GM23338 (cell line): ENCODE results near the gene AKAP13. TPM values are rescaled to one million over a fixed set of nuclear protein-coding genes. Genes with fewer than 3 reads are reported as not detected.
A peak's percentile ranks its signal among the peaks of the same experiment; 100 is the strongest.

Experiments
- ATAC-seq: fragments of 200-7000 bp; cut with Tn5 transposase; 3 replicates; pipeline ENCODE4 v1.9.1; 2020
- DNase-seq: peaks from one replicate; pipeline ENCODE4 v3.0.0-alpha.2; 2015; ENCODE audit warnings: low spot score
- H2AFZ ChIP-seq: fragments of 200-600 bp; sonication (generic); 2 replicates; pipeline ENCODE4 v1.8.0; 2016; ENCODE audit warnings: antibody characterized with exemption, mild to moderate bottlenecking, moderate library complexity
- H3F3A ChIP-seq: fragments of 200-600 bp; sonication (generic); replicated peaks from 2 replicates; pipeline ENCODE4 v1.8.0; 2017; ENCODE audit warnings: antibody characterized with exemption, mixed run types, low read depth
- H3K27ac ChIP-seq: fragments of 200-600 bp; sonication (generic); 2 replicates; pipeline ENCODE4 v1.6.1; 2016; ENCODE audit warnings: low read depth
- H3K27me3 ChIP-seq: fragments of 200-600 bp; sonication (generic); 2 replicates; pipeline ENCODE4 v1.8.0; 2016; ENCODE audit warnings: mild to moderate bottlenecking, mixed run types, moderate library complexity; ENCODE audit not compliant: insufficient read depth
- H3K36me3 ChIP-seq: fragments of 200-600 bp; sonication (generic); 2 replicates; pipeline ENCODE4 v1.8.0; 2016; ENCODE audit warnings: mild to moderate bottlenecking; ENCODE audit not compliant: insufficient read depth
- H3K4me1 ChIP-seq: fragments of 200-600 bp; sonication (generic); 2 replicates; pipeline ENCODE4 v1.8.0; 2016; ENCODE audit warnings: mild to moderate bottlenecking, moderate library complexity; ENCODE audit not compliant: insufficient read depth
- H3K4me2 ChIP-seq: fragments of 200-600 bp; sonication (generic); 2 replicates; pipeline ENCODE4 v1.7.1; 2017; ENCODE audit warnings: mixed run types
- H3K4me3 ChIP-seq: fragments of 200-600 bp; sonication (generic); 2 replicates; pipeline ENCODE4 v1.6.1; 2016; ENCODE audit warnings: mixed run types
- H3K79me2 ChIP-seq: fragments of 200-600 bp; sonication (generic); replicated peaks from 2 replicates; pipeline ENCODE4 v1.8.0; 2017; ENCODE audit warnings: mild to moderate bottlenecking; ENCODE audit not compliant: insufficient read depth
- H3K9me2 ChIP-seq: fragments of 200-600 bp; sonication (generic); 2 replicates; pipeline ENCODE4 v1.8.0; 2017; ENCODE audit not compliant: insufficient read depth
- H4K20me1 ChIP-seq: fragments of 200-600 bp; sonication (generic); replicated peaks from 2 replicates; pipeline ENCODE4 v1.8.0; 2017; ENCODE audit warnings: mild to moderate bottlenecking; ENCODE audit not compliant: insufficient read depth
- H3K27ac Mint-ChIP-seq: 2 replicates; pipeline ENCODE4 v1.8.0; 2020; ENCODE audit warnings: inconsistent platforms, mild to moderate bottlenecking, moderate library complexity, mixed read lengths
- H3K27me3 Mint-ChIP-seq: 3 replicates; pipeline ENCODE4 v1.8.0; 2022; ENCODE audit warnings: low read depth, mild to moderate bottlenecking, moderate library complexity, mixed read lengths, inconsistent platforms; ENCODE audit not compliant: insufficient read depth, poor library complexity
- H3K36me3 Mint-ChIP-seq: 3 replicates; pipeline ENCODE4 v1.8.0; 2021; ENCODE audit warnings: low read depth, mild to moderate bottlenecking, inconsistent platforms, moderate library complexity, mixed read lengths
- H3K4me1 Mint-ChIP-seq: 3 replicates; pipeline ENCODE4 v1.8.0; 2020; ENCODE audit warnings: mild to moderate bottlenecking, inconsistent platforms, mixed read lengths
- H3K4me3 Mint-ChIP-seq: 3 replicates; pipeline ENCODE4 v1.8.0; 2021; ENCODE audit warnings: moderate library complexity, mild to moderate bottlenecking, inconsistent platforms, mixed read lengths
- H3K9me3 Mint-ChIP-seq: 3 replicates; pipeline ENCODE4 v1.8.0; 2020; ENCODE audit warnings: moderate library complexity, mild to moderate bottlenecking, inconsistent platforms, mixed read lengths
- CREB1 ChIP-seq: fragments of 250-450 bp; sonication (Bioruptor Pico); IDR thresholded peaks from 2 replicates; pipeline ENCODE4 v1.5.0; 2020; ENCODE audit warnings: low read depth, mild to moderate bottlenecking, moderate library complexity
- CTCF ChIP-seq, 2 experiments: fragments of 200-600 bp in 1 of 2; sonication (generic) in 1 of 2; conservative IDR thresholded peaks; 2 replicates each; pipeline versions ENCODE4 v1.5.1 to v1.6.1; 2016 to 2017; ENCODE audit warnings: antibody characterized with exemption in 2 of 2, low read depth in 2 of 2, mild to moderate bottlenecking in 2 of 2, moderate library complexity in 1 of 2
- ETS1 ChIP-seq: IDR thresholded peaks from 2 replicates; pipeline ENCODE4 v1.6.1; 2016; ENCODE audit warnings: antibody characterized with exemption
- EZH2 ChIP-seq: fragments of 200-600 bp; sonication (generic); IDR thresholded peaks from one replicate; pipeline ENCODE4 v1.8.0; 2017; ENCODE audit warnings: antibody characterized with exemption, mild to moderate bottlenecking, low read depth; ENCODE audit not compliant: unreplicated experiment
- EZH2phosphoT487 ChIP-seq: fragments of 200-600 bp; sonication (generic); IDR thresholded peaks from one replicate; pipeline ENCODE4 v1.8.1; 2018; ENCODE audit warnings: antibody characterized with exemption; ENCODE audit not compliant: unreplicated experiment
- JUNB ChIP-seq: IDR thresholded peaks from one replicate; pipeline ENCODE4 v1.6.1; 2016; ENCODE audit warnings: antibody characterized with exemption; ENCODE audit not compliant: unreplicated experiment
- NANOG ChIP-seq: IDR thresholded peaks from 2 replicates; pipeline ENCODE4 v1.6.1; 2016; ENCODE audit warnings: antibody characterized with exemption, borderline replicate concordance
- POLR2AphosphoS5 ChIP-seq: IDR thresholded peaks from 2 replicates; pipeline ENCODE4 v1.6.1; 2016; ENCODE audit warnings: antibody characterized with exemption, low read depth
- STAT1 ChIP-seq: IDR thresholded peaks from one replicate; pipeline ENCODE4 v1.6.1; 2016; ENCODE audit warnings: antibody characterized with exemption; ENCODE audit not compliant: unreplicated experiment
- ZNF114 ChIP-seq: fragments of 250-450 bp; sonication (Bioruptor Pico); IDR thresholded peaks from 2 replicates; pipeline ENCODE4 v1.5.0; 2020; ENCODE audit warnings: mild to moderate bottlenecking, moderate library complexity
- ZNF331 ChIP-seq: fragments of 250-450 bp; sonication (Bioruptor Pico); IDR thresholded peaks from 2 replicates; pipeline ENCODE4 v1.5.0; 2020; ENCODE audit warnings: low read depth, mild to moderate bottlenecking, moderate library complexity
- ZNF462 ChIP-seq: fragments of 250-450 bp; sonication (Bioruptor Pico); IDR thresholded peaks from 2 replicates; pipeline ENCODE4 v1.5.0; 2020; ENCODE audit warnings: mild to moderate bottlenecking, moderate library complexity
- polyA plus RNA-seq: library from polyadenylated mRNA; unstranded; fragments of >200 nt; fragmentation: Nextera tagmentation; extraction: Ambion mirVana; gene quantifications from 2 replicates; pipeline ENCODE4 v1.2.1, GENCODE V29; 2016
- total RNA-seq: library from RNA; depleted of rRNA; stranded (reverse); fragments of >200 nt; shearing (Covaris generic); gene quantifications from 2 replicates; pipeline ENCODE4 v1.2.3, GENCODE V29; 2014
- TF ChIP-seq, protein P1 (sequence below): IDR thresholded peaks from one replicate; pipeline ENCODE4 v1.6.1; 2018; ENCODE audit warnings: antibody characterized with exemption; ENCODE audit not compliant: unreplicated experiment

The AKAP13 gene
- total and polyA plus RNA-seq, 2 experiments from 2014 or later, result 46.2 to 60.7 TPM

- H3F3A ChIP-seq, result peaks cover 18% of the 10 kb centered on the region
- H3K9me3 Mint-ChIP-seq, result no peaks in the 10 kb centered on the region
- no peaks in the 10 kb centered on the region for H3K9me2 ChIP-seq
- peak overlapping the region; percentile 6; the same call in 1 of the 2 replicates for H3K27ac Mint-ChIP-seq
- H3K27ac ChIP-seq, result 0 out of 2 replicates have a peak overlapping the region, but pooled peaks have one; percentile 45
- H3K36me3 ChIP-seq, result 0 out of 2 replicates have a peak, but pooled peaks cover 9% of the 10 kb centered on the region
- peaks cover 39% of the 10 kb centered on the region for H3K36me3 Mint-ChIP-seq
- H3K4me1 ChIP-seq, result peaks cover 61% of the 10 kb centered on the region
- peak overlapping the region; percentile 3; the same call in 1 of the 3 replicates for H3K4me3 Mint-ChIP-seq
- H4K20me1 ChIP-seq, result peaks cover 3% of the 10 kb centered on the region
- H3K4me2 ChIP-seq, result peak overlapping the region; percentile 48
- peaks cover 34% of the 10 kb centered on the region for H3K27me3 Mint-ChIP-seq
- peaks cover 65% of the 10 kb centered on the region for H3K4me1 Mint-ChIP-seq
- no peak overlapping the region for H2AFZ ChIP-seq
- ATAC-seq, result no peak
- no peaks in the 10 kb centered on the region for H3K27me3 ChIP-seq
- no peak for DNase-seq
- no peak overlapping the region for H3K4me3 ChIP-seq
- H3K79me2 ChIP-seq, result no peaks in the 10 kb centered on the region; the same call in 1 of the 2 replicates
- no peak for TF ChIP-seq ZNF114 (CRISPR knock-in tag)
- TF ChIP-seq JUNB, result no peak
- TF ChIP-seq STAT1, result no peak
- no peak for TF ChIP-seq CREB1 (CRISPR knock-in tag)
- no peak for TF ChIP-seq ETS1
- no peak for TF ChIP-seq EZH2
- no peak for TF ChIP-seq CTCF (conservative IDR thresholded peaks at IDR 0.05; ENCODE audit: low read depth in 2 of 2)
- TF ChIP-seq POLR2AphosphoS5, result no peak
- TF ChIP-seq NANOG, result no peak
- TF ChIP-seq, protein P1, sequence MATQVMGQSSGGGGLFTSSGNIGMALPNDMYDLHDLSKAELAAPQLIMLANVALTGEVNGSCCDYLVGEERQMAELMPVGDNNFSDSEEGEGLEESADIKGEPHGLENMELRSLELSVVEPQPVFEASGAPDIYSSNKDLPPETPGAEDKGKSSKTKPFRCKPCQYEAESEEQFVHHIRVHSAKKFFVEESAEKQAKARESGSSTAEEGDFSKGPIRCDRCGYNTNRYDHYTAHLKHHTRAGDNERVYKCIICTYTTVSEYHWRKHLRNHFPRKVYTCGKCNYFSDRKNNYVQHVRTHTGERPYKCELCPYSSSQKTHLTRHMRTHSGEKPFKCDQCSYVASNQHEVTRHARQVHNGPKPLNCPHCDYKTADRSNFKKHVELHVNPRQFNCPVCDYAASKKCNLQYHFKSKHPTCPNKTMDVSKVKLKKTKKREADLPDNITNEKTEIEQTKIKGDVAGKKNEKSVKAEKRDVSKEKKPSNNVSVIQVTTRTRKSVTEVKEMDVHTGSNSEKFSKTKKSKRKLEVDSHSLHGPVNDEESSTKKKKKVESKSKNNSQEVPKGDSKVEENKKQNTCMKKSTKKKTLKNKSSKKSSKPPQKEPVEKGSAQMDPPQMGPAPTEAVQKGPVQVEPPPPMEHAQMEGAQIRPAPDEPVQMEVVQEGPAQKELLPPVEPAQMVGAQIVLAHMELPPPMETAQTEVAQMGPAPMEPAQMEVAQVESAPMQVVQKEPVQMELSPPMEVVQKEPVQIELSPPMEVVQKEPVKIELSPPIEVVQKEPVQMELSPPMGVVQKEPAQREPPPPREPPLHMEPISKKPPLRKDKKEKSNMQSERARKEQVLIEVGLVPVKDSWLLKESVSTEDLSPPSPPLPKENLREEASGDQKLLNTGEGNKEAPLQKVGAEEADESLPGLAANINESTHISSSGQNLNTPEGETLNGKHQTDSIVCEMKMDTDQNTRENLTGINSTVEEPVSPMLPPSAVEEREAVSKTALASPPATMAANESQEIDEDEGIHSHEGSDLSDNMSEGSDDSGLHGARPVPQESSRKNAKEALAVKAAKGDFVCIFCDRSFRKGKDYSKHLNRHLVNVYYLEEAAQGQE, result no peak
- no peak for TF ChIP-seq ZNF462
- no peak for TF ChIP-seq EZH2phosphoT487
- TF ChIP-seq ZNF331 (CRISPR knock-in tag), result no peak
Observed at GRCh38 chr15:85749261-85750151, 369.1 kb downstream of the AKAP13 start.
